ENCODE measurements around the gene WDR45.

DNA sequence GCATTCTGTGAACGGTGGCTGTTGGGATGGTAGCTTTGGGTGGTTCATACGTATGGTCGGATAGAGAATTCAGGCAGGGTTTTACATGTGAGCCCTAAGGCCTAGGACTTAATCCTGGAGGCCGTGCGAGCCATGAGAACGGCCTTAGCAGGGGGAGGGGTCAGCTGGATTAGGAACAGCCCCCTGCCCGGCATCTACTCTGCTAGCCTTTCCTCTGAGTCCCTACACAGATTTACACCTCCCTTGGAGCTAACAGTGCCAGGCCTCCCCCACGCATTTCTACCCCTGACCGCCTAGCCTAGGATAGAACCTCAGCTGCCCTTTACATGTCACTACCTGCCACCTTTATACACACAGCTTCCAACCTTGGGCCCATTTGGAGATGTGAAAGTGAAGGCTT lies 13.0 kb downstream of the WDR45 start:
- TF ChIP-seq, protein P1, sequence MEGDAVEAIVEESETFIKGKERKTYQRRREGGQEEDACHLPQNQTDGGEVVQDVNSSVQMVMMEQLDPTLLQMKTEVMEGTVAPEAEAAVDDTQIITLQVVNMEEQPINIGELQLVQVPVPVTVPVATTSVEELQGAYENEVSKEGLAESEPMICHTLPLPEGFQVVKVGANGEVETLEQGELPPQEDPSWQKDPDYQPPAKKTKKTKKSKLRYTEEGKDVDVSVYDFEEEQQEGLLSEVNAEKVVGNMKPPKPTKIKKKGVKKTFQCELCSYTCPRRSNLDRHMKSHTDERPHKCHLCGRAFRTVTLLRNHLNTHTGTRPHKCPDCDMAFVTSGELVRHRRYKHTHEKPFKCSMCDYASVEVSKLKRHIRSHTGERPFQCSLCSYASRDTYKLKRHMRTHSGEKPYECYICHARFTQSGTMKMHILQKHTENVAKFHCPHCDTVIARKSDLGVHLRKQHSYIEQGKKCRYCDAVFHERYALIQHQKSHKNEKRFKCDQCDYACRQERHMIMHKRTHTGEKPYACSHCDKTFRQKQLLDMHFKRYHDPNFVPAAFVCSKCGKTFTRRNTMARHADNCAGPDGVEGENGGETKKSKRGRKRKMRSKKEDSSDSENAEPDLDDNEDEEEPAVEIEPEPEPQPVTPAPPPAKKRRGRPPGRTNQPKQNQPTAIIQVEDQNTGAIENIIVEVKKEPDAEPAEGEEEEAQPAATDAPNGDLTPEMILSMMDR (conservative IDR thresholded peaks at IDR 0.05; ENCODE audit: low read depth, low read length), result no peak
- no peak for TF ChIP-seq EZH2 (IDR thresholded peaks at IDR 0.05; ENCODE audit: borderline replicate concordance, low read depth, low read length, poor library complexity, severe bottlenecking)
